NCI-H128 (cell line): ENCODE data around the gene TCF7L1.
"Not testable (repeated sequence)": the region's sequence is repeated elsewhere in the genome, so short reads cannot be mapped to it uniquely, and the experiment has no call there.

Source experiments
- DNase-seq: peaks from one replicate; lab custom pipeline; 2025; ENCODE audit not compliant: unreplicated experiment; lab: John Stamatoyannopoulos, UW

Gene TCF7L1, protein sequence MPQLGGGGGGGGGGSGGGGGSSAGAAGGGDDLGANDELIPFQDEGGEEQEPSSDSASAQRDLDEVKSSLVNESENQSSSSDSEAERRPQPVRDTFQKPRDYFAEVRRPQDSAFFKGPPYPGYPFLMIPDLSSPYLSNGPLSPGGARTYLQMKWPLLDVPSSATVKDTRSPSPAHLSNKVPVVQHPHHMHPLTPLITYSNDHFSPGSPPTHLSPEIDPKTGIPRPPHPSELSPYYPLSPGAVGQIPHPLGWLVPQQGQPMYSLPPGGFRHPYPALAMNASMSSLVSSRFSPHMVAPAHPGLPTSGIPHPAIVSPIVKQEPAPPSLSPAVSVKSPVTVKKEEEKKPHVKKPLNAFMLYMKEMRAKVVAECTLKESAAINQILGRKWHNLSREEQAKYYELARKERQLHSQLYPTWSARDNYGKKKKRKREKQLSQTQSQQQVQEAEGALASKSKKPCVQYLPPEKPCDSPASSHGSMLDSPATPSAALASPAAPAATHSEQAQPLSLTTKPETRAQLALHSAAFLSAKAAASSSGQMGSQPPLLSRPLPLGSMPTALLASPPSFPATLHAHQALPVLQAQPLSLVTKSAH

DNA sequence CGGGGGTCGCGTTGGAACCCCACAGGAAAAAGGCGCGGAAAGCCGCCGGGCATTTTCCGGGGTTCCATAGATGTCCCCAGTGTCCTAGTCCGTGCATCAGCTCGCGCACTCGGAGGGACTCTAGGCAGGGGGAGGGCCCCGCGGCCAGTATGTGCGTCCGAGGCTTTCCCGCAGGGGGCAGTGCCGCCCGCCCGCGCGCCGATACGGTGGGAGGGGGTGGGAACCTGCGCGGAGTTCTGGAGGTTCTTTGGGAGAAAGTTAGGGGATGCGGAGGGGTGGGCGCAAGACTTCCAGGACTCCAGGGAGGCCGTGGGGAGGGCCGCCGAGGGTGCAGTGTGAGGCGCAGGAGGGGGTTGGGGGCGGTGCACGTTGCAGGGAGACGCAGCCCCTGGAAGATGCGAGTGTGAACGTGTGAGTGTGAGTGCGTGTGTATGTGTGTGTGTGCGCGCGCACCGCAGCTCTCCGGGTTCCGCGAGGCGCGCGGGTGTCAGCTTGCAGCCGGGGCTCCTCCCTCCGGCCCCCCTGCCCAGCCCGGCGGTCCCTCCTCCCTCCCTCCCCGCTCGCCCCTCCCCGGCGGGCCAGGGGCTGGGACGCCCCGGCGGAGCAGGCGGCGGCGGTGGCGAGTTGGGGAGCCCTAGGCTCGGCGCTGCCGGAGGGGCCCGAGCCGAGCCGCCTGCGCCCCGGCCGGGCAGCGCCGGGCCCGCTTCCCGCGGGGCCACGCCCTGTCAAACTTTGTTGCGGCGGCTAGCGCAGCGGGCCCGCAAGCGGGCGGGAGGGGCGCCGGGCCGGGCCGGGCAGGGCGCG is at the start of gene TCF7L1:
Gene TCF7L1 (plus strand): TSS at position 559 of the 804 bp plus-strand sequence. CDS start 293 bp downstream, outside the sequence.
- DNase-seq: peak; percentile 57

DNA sequence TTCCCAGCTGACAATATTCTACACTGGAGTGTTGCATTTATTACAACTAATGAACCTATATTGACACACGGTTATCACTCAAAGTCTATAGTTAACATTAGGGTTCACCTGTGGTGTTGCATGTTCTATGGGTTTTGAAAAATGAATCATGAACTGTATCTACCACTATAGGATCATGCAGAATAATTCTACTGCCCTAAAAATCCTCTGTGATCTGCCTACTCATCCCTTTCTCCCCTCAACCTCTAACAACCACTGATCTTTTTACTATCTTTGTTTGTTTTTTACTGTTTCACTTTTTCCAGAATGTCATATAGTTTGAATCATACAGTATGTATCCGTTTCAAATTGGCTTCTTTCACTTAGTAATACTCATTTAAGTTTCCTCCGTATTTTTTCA is 47.6 kb upstream of the TCF7L1 start:
- no peak for DNase-seq

DNA sequence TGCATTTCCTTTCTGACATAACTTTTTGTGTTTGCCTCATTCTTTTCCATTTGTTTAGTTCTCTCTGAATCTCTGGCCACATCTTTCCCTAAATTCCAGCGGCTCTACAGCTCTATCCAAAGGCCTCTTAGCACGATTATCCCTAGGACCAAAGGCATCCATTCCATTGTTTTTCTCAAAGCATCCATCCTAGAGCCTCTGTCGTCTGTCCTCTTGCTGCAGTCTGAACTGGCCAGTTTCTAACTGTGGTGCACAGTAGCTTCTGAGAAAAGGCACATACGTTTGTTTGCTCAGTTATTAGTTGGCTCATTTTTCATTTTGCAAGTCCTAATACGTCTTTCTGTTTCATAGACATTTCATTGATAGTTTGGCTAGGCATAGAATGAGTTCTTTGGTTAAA is 45.7 kb upstream of the TCF7L1 start:
- DNase-seq: no peak

DNA sequence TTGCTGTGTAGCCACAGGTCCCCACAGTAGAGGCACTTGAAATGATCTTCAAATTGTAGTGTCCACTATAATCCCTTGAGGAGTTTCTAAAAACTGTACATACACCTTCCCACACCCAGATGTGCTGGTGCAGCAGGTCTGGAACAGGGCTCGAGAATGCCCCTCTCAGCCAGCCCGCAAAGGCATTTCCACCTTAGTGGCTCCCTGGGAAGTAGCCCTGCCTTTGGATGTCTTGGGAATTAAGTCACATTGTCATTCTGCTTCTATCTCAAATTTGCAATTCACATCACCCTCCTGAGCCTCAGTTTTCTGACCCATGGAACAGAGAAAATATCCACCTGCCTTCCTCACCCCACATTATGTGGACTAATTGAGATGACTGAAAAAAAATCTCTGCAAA is 44.3 kb upstream of the TCF7L1 start:
- no peak for DNase-seq

DNA sequence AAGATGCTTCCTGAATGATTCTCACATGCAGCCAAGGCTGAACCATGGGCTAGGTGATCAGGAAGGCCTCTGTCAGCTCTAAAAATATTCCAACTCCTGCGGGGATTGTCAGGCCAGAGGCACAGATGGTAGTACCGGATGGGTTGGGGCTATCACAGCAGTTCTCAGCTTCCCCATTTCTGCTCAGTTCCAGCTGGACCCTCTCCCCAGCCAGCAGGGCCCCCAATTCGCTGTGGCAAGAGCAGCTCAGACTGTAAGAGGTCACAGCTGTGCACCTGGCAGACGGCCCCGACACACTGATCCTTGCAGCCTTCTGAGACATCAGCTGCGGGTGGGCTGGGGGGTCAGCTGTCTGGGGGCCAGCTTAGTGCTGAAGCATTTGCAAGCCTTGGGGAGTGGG is 43.6 kb upstream of the TCF7L1 start:
- no peak for DNase-seq

DNA sequence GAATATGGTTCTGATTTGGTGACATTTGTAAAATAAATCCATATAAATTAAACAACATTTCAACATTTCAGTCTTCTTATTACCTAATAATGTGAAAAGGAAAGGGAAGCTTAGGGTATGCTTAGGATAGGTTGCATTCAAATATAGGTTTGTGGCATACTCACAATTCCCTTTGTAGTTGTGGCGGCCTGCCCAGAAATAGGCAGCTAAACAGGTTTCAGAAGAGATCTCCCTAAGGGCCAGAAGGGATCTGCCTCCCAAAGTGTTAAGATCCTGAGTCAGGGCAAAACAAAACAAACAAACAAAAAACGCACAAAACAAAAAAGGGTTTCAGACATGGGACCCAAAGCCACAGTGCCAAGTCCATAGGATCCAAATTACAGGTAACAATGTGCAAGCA is 41.4 kb upstream of the TCF7L1 start:
- no peak for DNase-seq

DNA sequence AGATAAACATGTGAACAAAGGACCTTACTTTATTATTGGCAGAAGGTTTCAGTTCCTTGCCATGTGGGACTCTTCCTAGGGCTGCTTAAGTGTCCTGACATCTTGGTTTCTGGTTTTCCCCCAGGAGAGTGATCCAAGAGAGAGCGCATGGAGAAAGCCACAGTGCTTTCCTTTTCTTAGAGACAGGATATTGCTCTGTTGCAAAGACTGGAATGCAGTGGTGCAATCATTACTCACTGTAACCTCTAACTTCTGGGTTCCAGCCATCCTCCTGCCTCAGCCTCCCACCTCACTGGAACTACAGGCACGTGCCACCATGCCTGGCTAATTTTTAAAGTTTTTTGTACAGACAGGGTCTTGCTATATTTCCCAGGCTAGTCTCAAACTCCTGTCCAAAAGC is 38.1 kb upstream of the TCF7L1 start:
- DNase-seq: no peak

DNA sequence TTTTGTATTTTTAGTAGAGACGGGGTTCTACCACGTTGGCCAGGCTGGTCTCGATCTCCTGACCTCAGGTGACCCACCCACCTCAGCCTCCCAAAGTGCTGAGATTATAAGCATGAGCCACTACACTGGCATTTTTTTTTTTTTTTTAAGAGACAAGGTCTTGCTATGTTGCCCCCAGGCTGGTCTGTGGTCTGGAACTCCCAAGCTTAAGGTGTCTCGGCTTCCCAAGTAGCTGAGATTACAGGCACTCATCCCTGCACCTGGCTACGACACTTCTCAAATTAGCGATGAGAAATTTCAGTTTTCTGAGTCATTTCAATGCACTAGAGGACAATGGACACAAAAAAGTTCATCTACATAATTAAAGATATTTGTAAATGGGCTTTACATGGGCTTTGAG is 36.6 kb upstream of the TCF7L1 start:
- no peak for DNase-seq

DNA sequence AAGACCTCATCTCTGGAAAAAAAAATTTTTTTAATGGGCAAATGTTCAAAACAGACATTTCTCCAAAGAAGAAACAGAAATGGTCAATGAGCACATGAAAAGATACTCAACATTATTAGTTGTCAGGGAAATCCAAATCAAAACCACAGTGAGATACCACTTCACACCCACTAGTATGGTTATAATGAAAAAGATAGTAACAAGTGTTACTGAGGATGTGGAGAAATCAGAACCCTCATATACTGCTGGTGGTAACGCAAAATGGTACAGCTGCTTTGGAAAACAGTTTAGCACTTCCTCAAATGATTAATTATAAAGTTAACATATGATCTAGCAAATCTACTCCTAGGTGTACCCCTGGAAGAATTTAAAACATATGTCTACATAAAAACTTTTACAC is 29.0 kb upstream of the TCF7L1 start:
- no peak for DNase-seq

DNA sequence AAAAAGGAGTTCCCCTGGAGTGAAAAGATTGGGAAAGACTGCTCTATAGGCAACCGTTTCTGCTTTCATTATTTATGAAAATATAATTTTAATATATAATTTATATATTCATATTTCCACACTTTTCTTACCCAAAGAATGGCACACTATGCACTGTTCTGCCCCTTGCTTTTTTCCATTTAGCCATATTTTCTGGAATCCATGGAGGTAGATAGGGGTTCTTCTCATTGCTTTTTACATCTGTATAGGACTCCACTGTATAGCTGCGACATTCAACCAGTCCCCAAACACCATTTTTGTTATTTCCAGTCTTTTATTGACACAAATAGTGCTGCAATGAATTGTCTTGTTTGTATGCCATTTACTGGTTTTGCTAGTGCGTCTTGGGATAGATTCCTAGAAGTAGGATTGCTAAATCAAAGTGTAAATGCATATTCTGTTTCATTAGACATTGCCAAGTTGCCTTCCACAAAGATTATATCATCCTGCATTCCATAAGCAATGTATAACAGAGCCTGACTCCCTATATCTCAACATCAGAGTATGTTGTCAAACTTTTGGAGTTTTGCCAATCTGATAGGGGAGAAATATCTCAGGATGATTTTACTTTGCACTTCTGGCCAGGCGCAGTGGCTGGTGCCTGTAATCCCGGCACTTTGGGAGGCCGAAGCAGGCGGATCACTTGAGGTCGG is 26.6 kb upstream of the TCF7L1 start:
- DNase-seq: no peak

DNA sequence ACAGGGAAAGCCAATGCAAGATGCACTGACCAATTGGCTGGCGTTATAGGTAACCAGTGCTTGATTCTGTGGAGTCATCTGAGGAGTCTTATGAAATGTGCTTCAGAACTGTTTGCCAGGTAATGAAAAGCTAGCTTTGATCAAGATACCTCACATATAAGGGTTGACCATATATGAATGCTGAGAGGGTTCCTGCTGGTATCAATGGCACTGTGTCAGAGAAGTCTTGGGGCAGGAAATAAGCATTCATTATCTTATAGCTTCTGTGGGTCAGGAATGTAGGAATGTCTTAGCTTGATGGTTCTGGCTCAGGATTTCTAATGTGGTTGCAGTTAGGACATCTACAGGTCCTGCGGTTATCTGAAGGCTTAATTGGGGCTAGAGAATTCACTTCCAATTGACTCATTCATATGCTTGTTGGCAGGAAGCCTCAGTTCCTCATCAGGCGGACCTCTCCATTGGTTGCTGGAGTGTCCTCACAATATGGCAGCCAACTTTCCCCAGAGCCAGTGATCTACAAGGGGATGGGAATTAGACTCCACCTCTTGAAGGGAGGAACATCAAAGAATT is 22.1 kb upstream of the TCF7L1 start:
- DNase-seq: no peak

DNA sequence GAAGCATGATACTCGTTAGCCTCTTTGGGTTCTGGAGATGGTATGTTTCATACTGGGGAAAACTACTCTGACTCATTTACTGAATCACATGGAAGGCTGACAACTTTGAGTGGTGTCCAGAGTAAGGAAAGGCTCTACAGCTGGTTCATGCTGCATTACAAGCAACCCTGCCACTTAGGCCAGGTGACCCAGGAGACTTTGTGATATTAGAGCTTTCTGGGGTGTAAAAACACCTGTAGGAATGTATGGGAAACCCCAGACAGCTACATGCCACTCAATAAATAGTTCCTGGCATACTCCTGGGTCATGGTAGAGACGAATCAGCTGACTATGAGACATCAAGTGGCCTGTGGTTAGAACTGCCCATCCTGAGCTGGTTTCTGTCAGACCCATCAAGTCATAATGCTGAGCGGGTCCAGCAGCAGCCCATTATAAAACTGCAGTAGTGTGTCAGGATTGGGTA is 21.3 kb upstream of the TCF7L1 start:
- DNase-seq: no peak

DNA sequence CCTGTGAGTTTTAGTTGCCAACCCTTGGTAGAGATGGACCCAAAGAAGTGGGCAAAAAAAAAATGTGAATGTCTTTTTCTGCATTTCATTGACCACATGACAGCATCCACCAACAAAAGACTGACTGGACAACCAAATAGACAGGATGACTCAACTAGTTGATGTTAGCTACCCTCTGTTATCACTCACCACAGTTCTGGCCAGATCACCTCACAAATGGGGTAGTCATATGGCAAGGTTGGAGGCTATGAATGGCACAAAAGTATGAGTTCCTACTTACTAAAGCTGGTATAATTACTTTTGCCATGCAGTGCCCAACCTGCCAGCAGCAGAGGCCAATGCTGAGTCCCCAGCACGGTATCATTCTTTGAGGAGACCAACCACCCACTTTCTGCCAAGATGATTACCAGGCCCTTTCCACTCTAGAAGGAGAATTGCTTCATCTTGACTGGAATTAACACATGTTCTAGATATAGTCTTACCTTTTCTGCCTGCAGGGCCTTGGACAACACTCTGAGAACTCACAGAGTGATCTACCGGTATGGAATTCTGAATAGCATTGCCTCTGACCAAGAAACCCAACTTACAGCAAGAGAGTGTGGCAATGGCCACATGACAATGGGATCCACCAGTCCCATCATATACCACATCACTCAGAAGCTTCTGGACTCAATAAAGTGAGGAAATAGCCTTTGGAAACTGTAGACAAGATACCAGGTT is 20.1 kb upstream of the TCF7L1 start:
- DNase-seq: no peak

DNA sequence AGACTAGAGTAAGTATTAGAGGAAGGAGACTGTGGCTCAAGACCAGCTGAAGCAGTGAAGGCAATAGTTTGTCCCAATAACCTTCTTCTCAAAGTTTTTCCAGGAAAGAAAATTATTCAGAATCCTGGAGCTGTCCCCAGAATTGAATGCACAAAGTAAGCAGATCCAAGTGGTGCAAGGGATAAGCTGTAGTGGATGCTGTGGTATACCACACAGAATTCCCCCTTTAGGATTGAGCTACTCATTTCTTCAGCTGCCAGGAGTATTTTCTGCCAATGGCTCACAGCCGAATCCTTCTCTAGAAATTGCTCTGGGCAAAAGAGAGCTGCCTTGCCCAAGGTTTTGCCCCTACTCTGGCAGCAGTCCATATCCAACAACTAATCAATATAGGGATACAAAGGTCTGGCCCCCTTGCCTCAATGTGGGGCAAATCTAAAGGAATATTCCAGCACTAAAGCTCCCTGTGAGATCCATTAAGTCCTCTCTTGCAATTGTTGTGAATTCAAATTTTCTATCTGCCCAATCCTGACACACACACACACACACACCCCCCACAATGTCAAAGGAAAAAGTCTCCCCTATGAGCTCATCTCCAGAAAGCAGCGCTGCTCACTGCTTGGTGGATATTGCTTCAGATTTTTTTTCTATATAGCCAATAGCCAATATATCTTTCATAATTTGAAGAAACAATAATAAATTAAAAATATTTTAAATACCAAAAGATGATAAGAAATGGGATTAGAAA is 18.4 kb upstream of the TCF7L1 start:
- no peak for DNase-seq

DNA sequence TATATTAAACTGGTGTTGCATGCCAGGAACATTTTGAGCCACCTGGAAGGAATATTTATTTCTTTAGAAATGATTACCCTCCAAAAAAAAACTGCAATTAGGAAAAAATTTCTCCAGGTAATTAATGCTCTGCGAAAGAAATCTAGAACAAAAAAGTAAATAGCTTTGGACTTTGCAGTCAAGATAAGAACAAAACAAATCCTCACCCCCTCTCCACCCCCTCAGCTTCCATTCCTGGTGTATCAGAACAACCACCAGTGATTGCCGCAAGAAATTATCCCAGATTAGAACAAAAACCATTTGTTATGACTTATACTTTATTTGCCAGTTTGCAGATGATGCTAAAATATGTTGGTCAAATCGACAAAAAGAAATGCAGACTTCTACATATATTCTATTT is 17.0 kb upstream of the TCF7L1 start:
- DNase-seq: no peak

DNA sequence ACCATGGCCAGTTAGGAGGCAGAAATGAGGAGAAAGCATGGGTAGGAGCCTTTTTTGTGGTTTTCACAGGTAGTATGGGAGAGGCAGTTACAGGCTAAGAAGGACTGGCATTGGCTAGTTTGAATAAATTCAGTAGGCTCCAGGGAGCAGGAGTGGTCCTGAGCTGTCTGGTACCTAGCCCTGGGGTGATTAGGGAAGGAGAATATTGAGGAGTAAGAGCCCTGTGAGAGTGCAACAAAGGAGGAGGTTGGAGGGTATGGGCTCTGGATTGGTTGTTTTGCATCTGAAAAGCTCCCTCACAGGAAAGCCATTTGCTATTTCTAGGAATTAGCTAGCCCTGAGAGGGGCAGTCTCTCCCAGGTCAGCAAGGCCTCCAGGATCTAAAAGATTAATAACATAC is 13.3 kb upstream of the TCF7L1 start:
- DNase-seq: no peak

DNA sequence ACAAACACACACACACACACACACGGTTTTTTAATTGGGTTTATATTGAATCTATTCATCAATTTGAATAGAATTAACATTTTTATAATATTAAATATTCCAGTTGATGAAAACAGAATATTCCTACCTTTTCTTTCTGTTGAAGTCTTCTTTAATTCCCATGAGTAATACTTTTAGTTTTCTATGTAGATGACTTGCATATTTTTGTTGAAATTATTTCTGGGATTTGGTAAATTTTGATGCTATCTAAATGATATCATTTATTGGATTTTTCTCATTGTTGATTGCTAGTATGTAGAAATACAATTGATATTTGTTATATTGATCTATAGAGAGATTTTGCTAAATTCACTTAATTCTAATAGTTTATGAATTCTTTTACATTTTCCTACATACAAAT is 12.8 kb upstream of the TCF7L1 start:
- DNase-seq: no peak

DNA sequence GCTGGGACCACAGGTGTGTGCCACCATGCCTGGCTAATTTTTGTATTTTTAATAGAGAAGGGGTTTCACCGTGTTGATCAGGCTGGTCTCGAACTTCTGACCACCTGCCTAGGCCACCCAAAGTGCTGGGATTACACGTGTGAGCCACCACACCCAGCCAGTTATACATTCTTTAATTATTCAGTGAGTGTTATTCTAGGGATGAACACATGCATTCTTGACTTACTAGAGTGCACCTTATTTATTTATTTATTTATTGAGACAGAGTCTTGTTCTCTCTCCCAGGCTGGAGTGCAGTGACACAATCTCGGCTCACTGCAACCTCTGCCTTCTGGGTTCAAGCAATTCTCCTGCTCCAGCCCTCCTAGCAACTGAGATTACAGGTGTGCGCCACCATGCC is 6.7 kb upstream of the TCF7L1 start:
- not testable (repeated sequence) for DNase-seq

DNA sequence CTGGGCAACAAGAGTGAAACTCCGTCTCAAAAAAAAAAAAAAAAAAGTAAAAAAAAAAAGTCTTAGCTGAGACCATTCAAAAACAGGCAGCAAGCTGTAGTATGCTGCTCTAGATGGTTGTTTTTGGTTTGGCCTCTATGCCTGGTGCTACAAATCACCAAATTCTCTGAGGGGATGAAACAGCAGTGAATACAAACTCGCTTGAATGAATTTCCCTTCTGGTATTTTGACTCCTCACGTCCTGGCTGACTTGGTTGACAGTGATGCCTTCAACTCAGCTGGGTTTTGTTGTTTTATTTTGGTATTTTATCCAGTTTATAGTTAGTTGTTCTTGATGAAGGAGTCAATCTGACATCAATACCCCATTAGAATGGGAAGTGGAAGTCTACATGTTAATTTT is 3.3 kb upstream of the TCF7L1 start:
- DNase-seq: no peak

DNA sequence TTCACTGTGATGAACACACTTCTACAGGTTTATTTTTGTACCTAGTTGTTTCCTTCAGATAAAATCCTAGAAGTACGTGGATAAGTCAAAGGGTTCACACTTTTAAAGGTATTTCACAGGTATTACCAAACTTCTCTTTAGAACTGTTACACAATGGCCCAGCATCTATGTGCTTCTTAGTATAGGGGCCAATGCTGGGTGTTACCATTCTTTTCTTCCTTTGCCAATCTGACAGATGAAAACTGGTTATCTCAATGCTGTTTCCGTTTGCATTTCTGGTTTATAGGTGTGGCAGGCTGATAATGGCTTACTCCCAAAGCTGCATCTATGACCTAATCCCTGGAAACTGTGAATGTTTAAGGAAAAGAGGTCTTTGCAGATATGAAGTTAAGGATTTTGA is 2.8 kb upstream of the TCF7L1 start:
- DNase-seq: no peak
